Globus pallidus (tissue), 1 donor: ENCODE results near the gene PNMA6E.

Experiments used
- DNase-seq: peaks from one replicate; pipeline ENCODE4 v3.0.0-alpha.2; 2015; ENCODE audit warnings: low spot score

The PNMA6E gene

DNA sequence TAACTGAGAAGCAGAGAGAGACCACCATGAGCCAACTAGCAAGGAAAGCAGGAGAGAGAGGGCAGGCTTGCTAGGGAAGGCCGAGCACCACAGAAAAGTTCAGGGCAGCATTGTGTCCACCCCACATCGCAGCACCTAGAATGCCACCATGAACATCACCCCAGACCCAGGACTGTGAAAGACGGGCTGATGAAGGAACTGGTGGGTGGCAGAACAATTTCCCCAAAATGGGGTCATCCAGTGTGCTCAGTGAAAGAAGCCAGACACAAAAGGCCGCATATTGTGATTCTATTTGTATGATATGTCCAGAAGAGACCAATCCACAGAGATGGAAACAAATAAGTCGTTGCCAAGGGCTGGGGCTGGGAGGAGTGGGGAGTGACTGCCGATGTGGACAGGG is 16.8 kb downstream of the PNMA6E start:
- no peak for DNase-seq

DNA sequence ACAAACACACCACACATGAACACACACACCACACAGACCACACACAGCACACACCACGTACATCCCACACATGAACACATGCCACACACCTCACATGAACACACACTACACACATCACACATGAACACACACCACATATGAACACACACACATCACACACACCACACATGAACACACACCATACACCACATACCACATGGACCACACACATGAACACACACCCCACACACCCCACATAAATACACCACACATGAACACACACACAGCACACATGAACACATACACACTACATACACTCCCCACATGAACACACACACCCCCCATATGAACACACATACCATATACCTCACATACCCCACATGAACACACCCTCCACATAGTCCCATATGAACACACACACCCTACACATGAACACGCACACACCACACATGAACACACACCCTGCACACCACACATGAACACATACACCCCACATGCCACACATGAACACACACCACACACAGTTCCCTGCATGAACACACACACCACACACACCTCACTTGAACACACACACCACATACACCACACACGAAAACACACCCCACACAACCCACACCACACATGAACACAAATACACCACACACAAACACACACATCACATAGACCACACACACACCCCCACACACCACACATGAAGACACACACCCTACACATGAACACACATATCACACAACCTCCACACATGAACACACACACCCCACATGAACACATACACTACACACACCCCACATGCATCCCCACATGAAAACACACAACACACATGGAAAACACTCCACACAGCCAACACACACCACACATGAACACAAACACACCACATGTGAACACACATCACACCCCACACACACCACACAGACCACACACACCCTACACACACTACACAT is 18.3 kb downstream of the PNMA6E start:
- DNase-seq = no peak

DNA sequence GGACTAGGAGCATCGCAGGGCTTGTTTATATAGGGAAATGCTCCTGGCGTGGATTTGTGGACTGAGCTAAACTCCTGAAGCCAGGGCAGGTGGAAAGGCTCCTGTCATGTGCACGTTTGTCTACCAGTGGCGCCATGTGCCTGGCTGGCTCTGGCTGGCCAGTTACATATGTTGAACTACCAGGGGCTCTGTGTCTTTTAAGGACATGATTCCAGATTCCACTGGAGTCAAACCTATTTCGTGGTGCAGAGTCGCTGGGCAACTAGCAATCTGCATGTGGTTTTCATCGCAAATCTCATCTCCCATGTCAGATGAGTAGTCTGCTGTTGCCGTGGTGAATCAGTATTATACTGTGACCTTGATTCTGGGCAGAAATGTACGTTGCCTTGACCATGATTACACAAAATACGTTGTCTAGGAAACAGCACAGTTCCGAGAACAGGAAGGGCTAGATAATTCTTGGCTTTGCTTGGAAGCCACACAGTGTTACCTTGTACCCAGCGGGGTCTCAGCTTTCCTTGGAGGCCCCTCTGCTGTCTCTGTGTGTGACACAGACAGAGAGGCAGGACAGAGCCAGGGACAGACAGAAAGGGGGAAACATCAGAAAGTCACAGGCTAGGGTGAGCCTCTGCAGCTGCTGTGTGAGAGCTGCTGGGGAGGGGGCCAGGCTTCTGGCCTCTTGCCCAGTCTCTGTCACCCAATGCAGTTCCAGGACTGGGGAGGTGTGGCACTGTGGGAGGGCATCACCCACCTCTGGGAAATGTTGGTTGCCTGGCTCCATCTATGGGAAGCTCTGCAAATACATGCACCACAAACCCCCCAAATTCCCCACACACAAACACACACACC is 19.2 kb downstream of the PNMA6E start:
- DNase-seq = peak; percentile 20

DNA sequence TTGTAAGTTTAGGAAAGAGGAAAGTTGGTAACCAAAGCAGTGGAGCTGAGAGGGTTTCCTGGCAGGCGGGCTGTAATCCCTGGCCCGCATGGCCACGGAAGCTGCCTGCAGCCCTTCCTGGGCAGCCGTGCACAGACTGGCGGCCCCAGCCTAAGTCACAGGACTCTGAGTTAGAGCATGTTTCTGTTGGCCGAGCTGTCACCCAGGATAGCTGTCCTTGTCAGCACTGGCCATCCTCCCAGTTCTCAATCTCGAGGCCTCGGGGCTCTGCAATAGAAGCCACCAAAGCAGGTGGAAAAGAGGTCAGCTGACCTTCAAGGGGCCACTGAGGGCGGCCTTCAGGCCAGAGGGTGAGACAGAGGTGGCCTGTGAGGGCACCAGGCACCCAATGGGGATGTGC is 20.5 kb downstream of the PNMA6E start:
- DNase-seq = no peak

DNA sequence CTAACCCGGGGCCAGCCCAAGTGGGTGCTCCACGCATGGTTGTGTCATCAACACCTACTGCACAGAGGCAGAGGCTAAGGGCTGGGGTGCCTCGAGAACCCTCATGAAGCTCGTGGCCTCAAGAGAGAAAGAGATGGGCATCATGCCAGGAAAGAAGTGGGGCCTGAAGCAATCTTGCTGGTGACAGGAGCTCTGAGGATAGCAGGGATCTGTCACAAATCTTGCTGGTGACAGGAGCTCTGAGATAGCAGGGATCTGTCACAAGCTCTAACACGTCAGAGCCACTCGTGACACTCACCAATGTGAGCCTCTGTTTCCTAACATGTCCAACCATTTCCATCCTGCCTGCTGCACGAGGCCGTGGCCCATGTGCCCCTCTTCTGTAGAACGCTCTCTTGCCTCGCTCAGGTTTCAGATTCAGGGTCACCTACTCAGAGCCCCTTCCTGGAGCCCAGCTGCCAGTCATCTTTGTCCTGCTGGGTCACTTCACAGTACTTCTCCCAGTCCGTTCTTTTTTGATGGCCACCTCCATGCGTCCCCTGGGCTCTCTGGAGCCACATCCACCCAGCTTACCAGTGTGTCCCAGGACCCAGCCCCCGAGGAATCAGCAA is 21.1 kb downstream of the PNMA6E start:
- no peak for DNase-seq

DNA sequence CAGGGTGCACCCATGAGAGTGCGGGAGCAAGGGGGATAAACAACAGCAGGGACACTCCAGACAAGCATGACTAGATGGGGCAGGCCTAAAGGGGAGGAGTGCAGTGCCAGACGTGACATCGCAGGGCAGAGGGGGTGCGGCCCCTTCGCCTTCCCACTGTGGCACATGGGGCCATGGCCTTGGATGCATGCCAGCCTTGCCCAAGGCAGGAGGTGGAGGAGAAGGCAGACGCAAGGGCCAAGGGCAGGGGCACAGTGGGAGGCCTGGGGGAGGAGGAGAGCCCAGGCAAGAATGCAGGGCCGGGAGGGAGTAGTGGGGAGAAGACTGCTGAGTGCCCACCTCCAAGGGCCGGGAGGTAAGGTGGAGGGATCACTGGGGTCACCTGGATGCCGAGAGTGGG is 21.6 kb downstream of the PNMA6E start:
- no peak for DNase-seq

DNA sequence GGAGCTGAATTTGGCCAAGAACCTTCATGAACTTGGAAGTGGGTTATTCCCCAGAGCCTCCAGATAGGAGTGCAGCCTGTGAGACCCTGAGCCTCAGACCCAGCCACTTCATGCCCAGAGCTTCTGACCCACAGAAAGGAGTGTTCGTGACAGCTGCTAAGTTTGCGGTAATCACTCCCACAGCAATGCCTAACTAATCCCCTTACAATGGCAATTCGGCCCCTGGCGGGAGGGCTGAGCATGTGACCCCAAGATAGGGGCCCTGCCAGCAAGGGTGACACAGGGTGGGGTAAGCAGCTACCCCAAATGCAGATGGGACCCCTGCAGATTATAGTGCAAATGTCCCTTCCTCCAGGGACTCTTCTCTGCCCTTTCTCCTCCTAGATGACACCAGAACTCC is 22.5 kb downstream of the PNMA6E start:
- DNase-seq = no peak

DNA sequence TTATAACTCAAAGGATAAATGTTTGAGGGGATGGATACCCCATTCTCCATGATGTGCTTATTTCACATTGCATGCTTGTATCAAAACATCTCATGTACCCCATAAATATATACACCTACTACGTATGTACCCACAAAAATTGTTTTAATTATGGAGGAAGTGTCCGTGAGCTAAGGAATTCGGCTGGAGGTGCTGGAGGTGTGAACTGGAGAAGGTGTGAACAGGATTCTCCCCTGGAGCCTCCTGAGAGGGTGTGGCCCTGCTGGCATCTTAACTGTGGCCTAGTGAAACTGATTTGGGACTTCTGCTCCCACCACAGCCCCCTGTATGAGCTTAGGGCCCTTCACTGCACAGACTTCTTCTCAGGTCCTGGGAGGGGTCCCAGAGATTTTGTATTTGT is 23.4 kb downstream of the PNMA6E start:
- DNase-seq = no peak

DNA sequence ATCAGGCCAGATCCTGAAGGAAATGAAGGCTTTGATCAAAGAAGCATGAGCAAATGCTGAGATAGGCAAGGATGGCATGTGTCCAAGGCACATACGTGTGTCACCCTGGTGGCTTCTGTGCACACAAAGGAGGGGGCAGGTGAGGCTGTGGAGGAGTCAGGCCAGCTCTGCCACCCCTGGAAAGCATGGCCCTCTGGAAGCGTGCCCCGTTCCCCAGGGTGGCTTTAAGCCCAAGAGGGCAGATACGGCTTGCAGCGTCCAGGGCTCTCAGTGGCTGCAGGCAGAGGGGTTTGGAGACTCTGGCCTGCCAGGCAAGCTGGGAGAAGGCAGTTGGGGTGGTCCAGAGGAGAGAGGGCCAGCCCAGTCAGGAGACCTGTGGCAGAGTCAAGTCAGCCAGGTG is 25.6 kb downstream of the PNMA6E start:
- DNase-seq = no peak

DNA sequence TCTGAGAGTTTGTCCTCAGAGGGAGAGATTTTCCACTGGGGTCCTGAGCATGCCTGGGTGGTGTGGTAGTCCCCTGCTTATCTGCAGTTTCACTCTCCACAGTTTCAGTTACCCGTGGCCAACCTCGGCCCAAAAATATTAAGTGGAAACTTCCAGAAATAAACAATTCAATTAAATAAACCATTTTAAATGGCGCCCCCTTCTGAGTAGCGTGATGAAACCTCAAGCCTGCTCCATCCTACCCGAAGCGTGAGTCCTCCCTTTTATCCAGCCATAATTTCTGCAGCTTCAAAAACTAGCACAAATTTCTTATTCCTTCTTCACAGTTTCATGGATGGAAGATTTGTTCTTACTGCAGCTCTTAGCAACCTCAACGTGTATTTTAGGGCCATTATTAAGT is 26.7 kb downstream of the PNMA6E start:
- no peak for DNase-seq

DNA sequence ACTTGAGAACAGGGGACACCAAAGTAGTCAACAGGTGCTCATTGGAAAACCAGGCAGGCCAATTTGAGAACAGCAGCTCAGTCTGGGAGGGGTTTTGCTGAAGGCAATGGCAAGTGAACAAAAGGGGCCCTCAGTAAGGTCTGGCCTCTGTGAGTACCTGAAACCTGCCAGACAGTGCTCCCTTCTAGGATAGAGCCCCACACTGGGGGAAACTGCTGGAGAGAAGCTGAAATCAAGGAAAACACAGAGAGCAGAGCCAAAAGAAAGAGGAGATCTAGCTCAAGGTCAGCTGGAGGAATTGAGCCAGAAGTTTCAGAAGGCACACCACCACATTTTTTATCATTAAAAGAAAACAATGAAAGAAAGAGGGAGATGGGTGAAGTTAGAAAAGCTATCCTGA is 28.2 kb downstream of the PNMA6E start:
- no peak for DNase-seq

DNA sequence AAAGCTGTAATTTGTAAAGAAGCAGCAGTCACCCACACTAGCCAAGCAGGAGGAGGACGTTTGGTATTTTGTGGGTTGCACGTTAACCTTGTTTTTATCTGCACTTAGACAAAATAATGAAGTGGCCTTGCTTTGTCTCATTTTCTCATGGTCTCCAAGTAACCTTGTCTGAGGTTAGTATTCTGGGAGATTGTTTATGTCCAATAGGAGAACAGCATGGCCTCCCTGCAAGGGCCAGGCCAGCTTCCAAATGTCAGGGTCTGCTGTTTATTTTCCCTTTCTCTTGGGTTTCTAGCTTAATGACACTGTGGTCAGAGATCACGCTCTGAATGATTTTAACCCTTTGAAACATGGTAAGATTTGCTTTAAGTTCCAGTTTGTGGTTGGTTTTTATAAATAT is 29.9 kb downstream of the PNMA6E start:
- no peak for DNase-seq

DNA sequence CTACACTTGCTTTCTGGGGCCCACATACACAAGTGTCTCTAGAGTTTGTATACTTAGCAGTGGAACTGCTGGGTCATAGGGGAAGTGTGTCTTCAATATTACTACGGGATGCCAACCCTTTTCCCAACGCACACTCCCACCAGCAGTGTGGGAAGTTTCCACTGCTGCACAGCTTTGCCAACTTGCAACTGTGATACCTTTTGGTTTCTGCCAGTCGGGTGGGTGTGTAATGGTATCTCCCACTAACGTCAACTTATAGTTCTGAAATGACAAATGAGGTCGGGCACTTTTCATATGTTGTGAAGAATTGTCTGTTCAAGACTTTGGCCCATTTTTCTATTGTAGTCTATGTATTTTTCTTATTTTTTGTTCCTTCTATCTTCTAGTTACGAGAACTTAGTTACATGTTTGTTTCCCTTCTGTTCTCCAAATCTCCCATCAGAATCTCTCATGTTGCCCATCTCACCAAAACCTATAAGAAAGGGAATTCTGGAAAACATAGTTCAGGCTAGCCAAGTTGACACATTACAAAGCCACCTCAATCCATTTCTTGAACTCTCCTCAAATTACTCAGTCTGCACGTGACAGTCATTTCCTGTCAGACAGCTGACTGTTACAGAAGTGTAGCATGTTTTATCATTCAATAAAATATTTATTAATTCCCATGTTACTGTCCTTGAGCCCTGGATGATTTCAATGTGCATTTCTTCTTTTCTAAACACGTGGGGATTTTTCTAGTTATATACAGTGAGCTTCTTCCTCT is 30.7 kb downstream of the PNMA6E start:
- no peak for DNase-seq

DNA sequence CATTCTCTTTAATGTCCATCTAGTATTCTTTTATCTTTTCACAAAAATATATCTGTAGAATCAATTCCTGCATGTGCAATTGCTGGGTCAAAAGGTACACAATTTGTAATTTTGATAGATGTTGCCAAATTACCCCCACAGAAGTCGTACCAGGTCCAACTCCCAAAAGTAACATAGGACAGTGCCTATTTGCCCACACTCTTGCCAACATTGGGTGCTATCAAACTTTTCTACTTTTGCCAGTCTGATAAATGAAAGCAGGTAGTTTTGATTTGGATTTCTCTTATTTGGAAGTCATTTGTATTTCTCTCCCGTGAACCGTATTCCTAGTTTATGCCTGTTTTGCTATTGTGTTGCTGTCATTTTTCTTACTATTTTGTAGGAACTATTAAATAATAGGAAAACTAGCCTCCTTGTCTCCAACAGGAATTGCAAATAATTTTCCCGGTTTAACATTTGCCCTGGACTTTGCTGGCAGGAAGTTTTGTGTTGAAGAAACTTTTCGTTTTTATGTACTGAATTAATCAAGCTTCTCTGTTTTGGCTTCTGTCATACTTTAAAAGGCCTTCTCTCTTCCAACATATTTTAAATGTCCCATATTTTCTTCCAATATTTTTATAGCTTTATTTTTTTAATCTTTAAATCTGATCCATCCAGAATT is 34.1 kb downstream of the PNMA6E start:
- no peak for DNase-seq

DNA sequence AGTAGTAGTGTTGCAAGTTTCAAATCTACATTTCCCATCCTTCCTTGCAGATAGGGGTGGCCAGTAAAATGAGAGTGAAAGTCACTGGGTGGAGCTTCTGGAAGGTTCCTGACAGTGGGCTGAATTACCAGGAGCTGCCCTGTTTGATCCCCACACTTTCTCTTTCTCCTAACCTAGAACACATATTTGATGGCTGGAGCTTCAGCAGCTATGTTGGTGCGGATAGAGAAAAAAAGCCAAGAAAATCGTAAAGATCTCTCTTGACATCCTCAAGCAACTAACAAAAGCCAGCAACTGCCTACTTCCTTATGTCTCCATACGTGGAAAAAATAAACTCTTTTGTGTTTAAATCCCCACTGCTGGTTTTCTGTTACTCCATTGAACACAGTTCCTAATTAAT is 35.0 kb downstream of the PNMA6E start:
- DNase-seq = no peak

DNA sequence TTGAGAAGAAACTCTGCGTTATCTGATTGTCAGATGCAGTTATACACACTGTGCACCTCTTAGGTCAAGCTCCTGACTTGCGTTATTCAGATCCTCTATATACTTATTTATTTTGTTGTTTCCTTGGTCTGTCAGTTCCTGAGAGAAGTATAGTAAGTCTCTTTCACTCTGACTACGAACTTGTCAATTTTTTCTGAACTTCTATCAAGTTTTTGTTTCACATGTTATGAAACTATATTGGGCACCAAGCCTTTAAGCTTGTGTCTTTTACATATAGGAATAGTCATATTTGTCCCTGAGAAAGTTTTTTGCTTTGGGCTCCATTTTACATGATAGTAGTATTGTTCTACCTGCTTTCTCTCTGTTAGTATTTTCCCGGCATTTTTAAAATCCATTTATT is 35.5 kb downstream of the PNMA6E start:
- no peak for DNase-seq

DNA sequence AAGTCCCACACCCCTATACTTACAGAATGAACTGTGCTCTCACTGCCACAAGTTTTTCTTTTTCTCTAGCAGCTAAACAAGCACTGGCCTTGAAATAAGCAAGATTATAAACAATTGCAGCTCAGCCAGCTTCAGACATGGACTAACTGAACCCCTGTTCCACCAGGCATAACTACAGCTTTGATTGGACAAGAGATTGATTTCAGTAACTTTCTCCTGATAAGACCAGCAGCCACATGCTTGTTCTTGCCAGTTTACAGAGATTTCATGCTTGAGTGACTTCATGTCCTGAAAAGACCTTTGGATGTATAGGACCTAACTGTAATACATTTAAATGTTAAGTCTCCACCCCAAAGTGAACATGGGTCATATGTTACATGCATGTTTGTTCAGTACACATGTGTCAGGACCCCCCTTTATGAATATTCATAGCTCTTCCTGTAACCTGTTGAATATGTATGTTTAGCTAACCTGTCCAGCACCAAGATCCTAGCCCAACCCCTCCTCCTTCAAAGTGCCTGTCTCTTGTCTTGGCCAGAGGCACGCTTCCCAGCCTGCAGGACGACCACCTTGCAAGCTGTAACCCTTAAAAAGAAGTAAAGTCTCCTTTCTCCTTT is 39.3 kb downstream of the PNMA6E start:
- no peak for DNase-seq

DNA sequence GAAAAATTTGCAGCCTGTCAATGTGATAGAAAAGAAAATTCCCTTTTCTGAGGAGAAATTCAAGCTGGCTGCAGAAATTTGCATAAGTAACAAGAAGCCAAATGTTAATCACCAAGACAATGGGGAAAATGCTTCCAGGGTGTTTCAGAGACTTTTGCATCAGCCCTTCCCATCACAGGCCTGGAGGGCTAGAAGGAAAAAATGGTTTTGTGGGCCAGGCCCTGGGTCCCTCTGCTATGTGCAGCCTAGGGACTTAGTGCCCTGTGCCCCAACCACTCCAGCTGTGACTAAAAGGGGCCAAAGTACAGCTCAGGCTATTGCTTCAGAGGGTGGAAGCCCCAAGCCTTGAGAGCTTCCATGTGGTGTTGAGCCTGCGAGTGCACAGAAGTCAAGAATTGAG is 43.3 kb downstream of the PNMA6E start:
- DNase-seq = no peak

DNA sequence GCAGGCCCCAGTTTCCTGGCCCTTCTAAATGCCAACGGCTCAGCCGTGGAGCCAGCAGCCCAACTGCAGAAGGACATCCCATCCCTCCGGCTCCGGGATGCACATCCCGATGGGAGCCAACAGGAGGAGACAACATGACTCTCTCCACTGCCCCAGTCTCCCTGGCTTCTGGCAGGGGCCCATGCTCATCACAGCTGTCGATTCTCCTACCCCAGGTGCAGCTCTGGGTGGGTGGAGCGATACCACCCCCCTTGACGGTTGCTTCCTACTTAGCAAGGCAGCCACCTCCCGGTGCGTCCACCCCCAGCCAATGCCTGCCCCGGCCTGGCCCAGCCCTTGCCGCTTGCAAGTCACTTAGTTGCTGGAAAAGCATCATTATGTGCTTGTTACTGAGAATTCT is 47.7 kb downstream of the PNMA6E start:
- DNase-seq = no peak

DNA sequence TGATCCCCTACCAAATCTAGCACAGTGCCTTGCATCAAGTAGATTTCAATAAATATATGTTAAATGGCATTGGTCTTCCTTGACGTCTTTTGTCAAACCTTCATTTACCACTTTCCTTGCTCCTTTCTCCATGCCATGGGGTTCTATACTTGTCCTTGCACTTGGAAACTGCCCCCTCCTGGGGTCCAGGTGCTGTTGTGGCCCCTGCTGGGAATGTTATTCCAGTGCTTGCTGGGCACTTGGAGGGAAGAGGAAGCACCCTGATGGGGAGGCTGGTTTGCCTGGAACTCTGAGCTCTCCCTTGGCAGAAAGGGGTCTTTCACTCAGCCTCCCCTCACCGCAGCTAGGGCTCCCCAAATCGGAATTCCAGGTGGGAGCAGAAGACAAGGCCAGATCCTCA is 48.3 kb downstream of the PNMA6E start:
- DNase-seq = no peak

DNA sequence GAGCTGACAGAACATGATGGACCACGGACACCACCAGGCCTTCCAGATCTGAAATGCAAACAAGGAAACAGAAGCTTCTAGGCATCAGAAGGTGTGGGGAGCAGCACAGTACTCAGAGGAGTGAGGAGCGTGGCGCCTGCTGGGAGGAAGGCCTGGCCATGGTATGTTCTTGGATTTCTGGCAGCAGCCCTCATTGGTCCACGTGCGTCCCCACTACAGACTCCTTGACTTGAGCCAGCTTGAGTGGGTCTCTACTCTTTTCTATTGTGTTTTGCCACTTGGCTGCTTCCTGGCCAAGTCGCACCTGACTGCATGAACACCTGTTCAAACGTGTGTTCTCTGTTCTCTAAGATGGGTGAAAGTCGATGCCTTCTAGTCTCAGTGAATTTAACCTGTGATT is 49.2 kb downstream of the PNMA6E start:
- no peak for DNase-seq
